H1 (cell line): Measurements from ENCODE around the gene DRAXIN. TPM values are rescaled to one million over a fixed set of nuclear protein-coding genes. Genes with fewer than 3 reads are reported as not detected.

ENCODE experiments used
- polyA plus RNA-seq, 7 experiments: library from polyadenylated mRNA; depleted of rRNA in 3 of 7; stranded (reverse) in 5 of 7; unstranded in 2 of 7; fragments of >200 nt in 5 of 7; fragments of 200-250 nt in 2 of 7; gene quantifications; 1 replicate in 5 of 7; 2 replicates in 1 of 7; 4 replicates in 1 of 7; pipeline versions ENCODE4 v1.2.1 to v1.2.3, GENCODE V29; 2011 to 2013; ENCODE audit warnings: missing spikeins in 2 of 7, mixed read lengths in 2 of 7
- total RNA-seq: library from RNA; stranded (reverse); fragmentation: NEBNext Ultra II Directional; extraction: Animal tissue kit (Norgen Biotek cat#: 25700); gene quantifications from 2 replicates; pipeline ENCODE4 v1.2.1, GENCODE V29; 2021
- TF ChIP-seq, protein P1 (sequence below): IDR thresholded peaks from 2 replicates; pipeline ENCODE4 v1.6.1; 2011; ENCODE audit warnings: low read depth, mild to moderate bottlenecking, low read length; ENCODE audit not compliant: insufficient read depth
- TF ChIP-seq, protein P2 (sequence below): IDR thresholded peaks from 2 replicates; pipeline ENCODE4 v1.6.1; 2012; ENCODE audit warnings: inconsistent platforms

The DRAXIN gene
- total and polyA plus RNA-seq, 2 of the 8 experiments (the other 6 are each of a cell fraction or from before 2014, with no cell fraction given): 4.6 to 17.6 TPM

DNA sequence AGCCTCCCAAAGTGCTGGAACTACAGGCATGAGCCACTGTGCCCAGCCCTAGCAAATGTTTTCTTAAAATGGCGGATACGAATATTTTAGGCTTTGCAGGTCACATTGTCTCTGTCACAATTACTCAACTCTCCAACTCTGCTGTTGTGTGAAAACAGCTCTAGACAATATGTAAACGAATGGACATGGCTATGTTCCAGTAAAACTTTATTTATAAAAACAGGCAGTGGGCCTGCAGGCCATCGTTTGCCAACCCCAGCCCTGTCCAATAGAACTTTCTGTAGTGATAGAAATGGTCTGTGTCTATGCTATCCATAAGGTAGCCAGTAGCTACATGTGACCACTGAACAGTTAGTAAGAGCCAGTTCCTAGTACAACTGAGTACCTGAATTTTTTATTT is 31.8 kb upstream of the DRAXIN start (continued):
- TF ChIP-seq, protein P1, sequence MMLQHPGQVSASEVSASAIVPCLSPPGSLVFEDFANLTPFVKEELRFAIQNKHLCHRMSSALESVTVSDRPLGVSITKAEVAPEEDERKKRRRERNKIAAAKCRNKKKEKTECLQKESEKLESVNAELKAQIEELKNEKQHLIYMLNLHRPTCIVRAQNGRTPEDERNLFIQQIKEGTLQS: no peak
- TF ChIP-seq, protein P2, sequence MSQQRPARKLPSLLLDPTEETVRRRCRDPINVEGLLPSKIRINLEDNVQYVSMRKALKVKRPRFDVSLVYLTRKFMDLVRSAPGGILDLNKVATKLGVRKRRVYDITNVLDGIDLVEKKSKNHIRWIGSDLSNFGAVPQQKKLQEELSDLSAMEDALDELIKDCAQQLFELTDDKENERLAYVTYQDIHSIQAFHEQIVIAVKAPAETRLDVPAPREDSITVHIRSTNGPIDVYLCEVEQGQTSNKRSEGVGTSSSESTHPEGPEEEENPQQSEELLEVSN: no peak
- TF ChIP-seq, all 59 proteins: peak for 0
